Measurements from ENCODE around the gene RPS6KA3.

GRCh38 chrX:20265221-20265725, 1.4 kb downstream of the RPS6KA3 start:
- peak; percentile 61 for TF ChIP-seq POLR2A (IDR thresholded peaks at IDR 0.05; ENCODE audit: low read depth, low read length)
- peak; percentile 66; the same call in 1 of the 2 replicates for TF ChIP-seq POLR2AphosphoS5 (IDR thresholded peaks at IDR 0.05; ENCODE audit: low read depth, low read length)
